ENCODE measurements around the gene MMP14. TPM values are rescaled to one million over a fixed set of nuclear protein-coding genes. Genes with fewer than 3 reads are reported as not detected.

Gene MMP14
- total RNA-seq, 4 donors from 2014 or later: 108 to 208 (median 166) TPM

DNA sequence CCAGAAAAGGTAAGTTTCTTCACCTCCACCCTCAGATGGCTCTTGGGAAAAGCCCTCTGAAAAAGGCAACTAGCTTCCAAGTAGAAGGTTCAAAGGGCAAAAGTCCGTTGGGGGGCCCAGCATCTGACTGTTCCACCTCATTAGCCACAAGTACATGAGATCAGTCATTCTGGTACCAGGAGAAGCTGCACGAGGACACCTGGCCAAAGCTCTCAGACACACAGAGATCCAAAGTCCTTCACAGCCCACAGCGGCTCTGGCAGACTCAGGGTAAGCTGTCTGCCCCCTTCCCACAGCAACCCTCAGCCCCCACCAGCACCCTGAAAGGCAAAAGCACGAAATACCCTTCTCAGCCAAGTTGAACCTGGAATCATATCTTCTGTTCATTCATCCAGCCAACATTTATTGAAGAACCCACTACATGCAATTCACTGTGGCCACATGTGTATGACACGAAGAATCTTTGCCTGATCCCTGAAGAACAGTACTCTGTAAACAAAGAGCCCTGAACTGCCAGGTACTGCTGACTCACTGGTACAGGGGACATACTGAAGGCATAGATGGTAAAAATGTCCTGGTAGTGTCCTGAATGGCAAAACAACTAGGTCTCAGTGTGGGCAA is 40.2 kb upstream of the MMP14 start:
- DNase-seq (ENCODE audit: low spot score) (no peak), ATAC-seq (ENCODE audit: low FRiP score) (no peak)
- TF ChIP-seq, protein P1, sequence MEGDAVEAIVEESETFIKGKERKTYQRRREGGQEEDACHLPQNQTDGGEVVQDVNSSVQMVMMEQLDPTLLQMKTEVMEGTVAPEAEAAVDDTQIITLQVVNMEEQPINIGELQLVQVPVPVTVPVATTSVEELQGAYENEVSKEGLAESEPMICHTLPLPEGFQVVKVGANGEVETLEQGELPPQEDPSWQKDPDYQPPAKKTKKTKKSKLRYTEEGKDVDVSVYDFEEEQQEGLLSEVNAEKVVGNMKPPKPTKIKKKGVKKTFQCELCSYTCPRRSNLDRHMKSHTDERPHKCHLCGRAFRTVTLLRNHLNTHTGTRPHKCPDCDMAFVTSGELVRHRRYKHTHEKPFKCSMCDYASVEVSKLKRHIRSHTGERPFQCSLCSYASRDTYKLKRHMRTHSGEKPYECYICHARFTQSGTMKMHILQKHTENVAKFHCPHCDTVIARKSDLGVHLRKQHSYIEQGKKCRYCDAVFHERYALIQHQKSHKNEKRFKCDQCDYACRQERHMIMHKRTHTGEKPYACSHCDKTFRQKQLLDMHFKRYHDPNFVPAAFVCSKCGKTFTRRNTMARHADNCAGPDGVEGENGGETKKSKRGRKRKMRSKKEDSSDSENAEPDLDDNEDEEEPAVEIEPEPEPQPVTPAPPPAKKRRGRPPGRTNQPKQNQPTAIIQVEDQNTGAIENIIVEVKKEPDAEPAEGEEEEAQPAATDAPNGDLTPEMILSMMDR (IDR thresholded peaks at IDR 0.05): no peak

DNA sequence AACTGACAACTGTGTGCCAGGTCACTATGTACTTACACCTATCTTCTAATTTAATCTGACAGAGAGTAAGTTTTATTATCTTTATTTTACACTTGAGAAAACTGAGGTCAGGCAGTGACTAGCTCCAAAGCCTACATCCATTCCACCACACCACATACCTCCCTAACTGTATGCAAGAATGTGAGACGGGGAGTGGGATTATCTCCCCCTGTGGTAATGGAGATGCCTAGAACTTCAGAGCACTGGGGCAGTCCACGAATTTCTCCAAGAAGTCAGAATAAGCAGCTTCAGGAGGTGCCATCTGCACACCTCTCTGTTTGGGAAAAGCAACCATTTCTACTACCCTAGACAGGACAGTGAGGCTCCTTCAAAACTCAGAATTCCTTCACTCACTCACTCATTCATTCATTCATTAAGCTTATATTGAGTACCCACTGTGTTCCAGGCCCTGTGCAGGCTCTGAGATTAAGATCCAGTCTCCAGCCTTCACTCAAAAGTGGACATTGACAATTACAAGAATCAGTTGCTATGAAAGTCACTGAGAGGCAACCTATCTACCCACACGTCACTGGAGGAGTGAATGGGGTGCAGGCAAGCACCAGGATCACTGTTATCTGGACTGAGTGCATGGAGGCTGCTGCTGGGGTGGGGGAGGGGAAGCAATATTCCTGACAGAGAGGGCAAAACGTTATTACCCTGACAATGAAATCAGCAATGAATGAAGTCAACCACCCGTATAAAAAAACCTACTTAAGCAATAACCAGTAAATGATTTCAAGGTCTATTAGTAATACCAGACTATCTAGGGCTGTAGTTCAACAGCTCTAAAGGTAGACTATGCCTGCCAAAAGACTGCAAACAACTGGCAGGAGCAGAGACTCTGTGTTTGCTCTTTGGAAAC is 39.1 kb upstream of the MMP14 start:
- TF ChIP-seq, protein P1 (IDR thresholded peaks at IDR 0.05): no peak
- DNase-seq (ENCODE audit: low spot score): no peak
- ATAC-seq (ENCODE audit: low FRiP score): no peak

DNA sequence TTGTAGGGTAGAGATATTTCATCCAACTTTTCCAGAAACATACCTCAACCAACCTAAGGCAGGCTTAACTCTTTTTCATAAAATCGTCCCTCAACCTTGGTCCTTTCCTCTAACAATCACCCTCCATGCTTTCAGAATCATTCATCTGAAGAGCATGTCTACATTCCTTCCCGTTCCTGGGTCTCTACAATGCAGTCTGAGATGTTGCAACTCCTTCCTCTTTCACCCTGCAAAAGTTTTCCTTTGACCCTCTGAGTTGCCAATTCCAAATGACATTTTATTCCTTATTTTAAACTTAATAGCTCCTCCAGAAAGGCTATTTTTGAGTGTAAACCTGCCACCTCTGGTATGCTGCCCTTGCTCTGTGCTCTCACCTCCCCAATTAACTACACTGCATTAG is 37.9 kb upstream of the MMP14 start:
- no peak for ATAC-seq (ENCODE audit: low FRiP score)
- no peak for DNase-seq (ENCODE audit: low spot score)
- TF ChIP-seq, protein P1 (IDR thresholded peaks at IDR 0.05): no peak

DNA sequence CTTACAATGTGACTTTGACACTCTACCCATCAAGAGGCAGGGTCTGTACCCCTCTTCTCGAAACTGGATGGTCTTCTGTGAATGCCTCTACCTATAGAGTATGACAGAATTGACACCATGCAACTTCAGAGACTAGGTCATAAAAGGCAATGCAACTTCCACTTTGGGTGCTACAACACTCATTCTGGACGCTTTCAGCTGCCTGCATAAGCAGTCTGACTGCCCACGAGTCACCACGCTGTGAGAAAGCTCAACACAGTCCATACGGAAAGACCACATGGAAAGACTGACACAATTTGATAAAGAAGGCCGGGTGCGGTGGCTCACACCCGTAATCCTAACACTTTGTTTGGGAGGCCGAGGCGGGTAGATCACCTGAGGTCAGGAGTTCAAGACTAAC is 36.0 kb upstream of the MMP14 start:
- DNase-seq (ENCODE audit: low spot score) (no peak), ATAC-seq (ENCODE audit: low FRiP score) (no peak)

DNA sequence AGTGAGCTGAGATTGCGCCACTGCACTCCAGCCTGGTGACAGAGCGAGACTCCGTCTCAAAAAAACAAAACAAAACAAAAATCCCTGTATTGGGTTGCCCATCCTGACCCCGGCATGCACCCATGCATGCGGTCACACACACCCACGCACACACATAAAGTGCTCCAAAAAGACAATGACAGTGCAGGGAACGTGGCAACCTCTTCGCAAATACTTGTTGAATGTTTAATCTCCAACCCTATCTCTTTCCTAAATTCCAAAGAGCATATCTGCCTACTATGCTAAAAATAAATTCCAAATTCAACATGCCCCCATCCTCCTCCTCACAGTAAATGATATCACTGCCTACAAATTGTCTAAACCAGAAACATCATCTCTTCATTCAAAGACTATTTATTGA is 34.7 kb upstream of the MMP14 start:
- TF ChIP-seq, protein P1 (IDR thresholded peaks at IDR 0.05): no peak
- DNase-seq (ENCODE audit: low spot score) (no peak), ATAC-seq (ENCODE audit: low FRiP score) (no peak)

More for the DNA sequence above, 36.0 kb upstream of the MMP14 start:
- TF ChIP-seq, protein P1 (IDR thresholded peaks at IDR 0.05): no peak

DNA sequence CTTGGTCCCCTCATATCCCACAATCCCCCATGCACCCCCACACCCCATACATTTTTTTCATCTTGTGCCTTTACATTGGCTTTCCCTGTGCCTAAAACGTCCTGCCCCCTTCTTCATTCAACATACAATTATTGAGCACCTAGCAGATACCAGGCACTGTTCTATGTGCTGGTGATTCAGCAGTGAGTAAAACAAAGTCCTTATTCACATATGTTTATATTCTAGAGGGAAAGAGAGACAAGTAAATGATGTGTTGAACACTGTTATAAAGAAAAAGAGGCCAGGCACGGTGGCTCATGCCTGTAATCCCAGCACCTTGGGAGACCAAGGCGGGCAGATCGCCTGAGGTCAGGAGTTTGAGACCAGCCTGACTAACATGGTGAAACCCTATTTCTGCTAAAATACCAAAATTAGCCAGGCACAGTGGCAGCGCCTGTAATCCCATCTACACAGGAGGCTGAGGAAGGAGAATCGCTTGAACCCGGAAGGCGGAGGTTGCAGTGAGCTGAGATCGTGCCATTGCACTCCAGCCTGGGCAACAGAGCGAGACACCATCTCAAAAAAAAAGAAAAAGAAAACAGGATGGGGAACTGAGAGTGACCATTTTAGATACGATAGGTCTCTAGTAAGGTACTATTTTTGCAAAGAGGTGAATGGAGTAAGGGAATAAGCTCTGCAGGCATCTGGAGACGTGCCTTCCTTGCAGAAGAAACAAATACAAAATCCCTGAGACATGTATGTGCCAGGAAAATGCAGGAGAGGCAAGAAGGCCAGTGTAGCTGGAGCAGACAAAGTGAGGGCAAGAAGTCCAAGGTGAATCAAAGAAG is 33.3 kb upstream of the MMP14 start:
- ATAC-seq (ENCODE audit: low FRiP score) (no peak), DNase-seq (ENCODE audit: low spot score) (no peak)
- TF ChIP-seq, protein P1 (IDR thresholded peaks at IDR 0.05): no peak

Data from omental fat pad (tissue), 4 donors.